Activated T-helper 2 cell treated with anti-CD3 and anti-CD28 coated beads, Interferon-gamma antibody, Interleukin-2, Interleukin-4, amounts not matched to agents 10 μg/mL and 5 μg/mL and 100 μg/mL, durations not matched to agents 14 hours and 24 hours and 36 hours (primary cell): ENCODE results near the gene TDP2. TPM values are rescaled to one million over a fixed set of nuclear protein-coding genes. Genes with fewer than 3 reads are reported as not detected.
"Not testable (repeated sequence)": the region's sequence is repeated elsewhere in the genome, so short reads cannot be mapped to it uniquely, and the experiment has no call there.

Experiments used
- DNase-seq: peaks from one replicate; pipeline ENCODE4 v3.0.0; 2021; ENCODE audit warnings: low spot score
- H3K27ac Mint-ChIP-seq: one replicate; pipeline ENCODE4 v1.8.0; 2021; ENCODE audit warnings: mixed read lengths
- H3K27me3 Mint-ChIP-seq: one replicate; pipeline ENCODE4 v1.8.0; 2021; ENCODE audit warnings: low read depth, mixed read lengths
- H3K36me3 Mint-ChIP-seq: one replicate; pipeline ENCODE4 v1.8.0; 2021; ENCODE audit warnings: low read depth, mixed read lengths
- H3K4me1 Mint-ChIP-seq: one replicate; pipeline ENCODE4 v1.8.0; 2021; ENCODE audit warnings: low read depth, mixed read lengths
- H3K4me3 Mint-ChIP-seq: one replicate; pipeline ENCODE4 v1.8.0; 2021; ENCODE audit warnings: low read depth, mild to moderate bottlenecking, moderate library complexity, mixed read lengths
- H3K9me3 Mint-ChIP-seq: one replicate; pipeline ENCODE4 v1.8.0; 2021; ENCODE audit warnings: mixed read lengths
- intact Hi-C: fragments of 100-400 bp; cut with micrococcal nuclease; formaldehyde crosslinking; loops from one replicate; pipeline ENCODE4 v1.15.1; 2023
- total RNA-seq: library from RNA; stranded (reverse); gene quantifications from 2 replicates; pipeline ENCODE4 v1.2.3, GENCODE V29; 2022

The TDP2 gene
- total RNA-seq, 1 donor from 2014 or later: 45.6 TPM

DNA sequence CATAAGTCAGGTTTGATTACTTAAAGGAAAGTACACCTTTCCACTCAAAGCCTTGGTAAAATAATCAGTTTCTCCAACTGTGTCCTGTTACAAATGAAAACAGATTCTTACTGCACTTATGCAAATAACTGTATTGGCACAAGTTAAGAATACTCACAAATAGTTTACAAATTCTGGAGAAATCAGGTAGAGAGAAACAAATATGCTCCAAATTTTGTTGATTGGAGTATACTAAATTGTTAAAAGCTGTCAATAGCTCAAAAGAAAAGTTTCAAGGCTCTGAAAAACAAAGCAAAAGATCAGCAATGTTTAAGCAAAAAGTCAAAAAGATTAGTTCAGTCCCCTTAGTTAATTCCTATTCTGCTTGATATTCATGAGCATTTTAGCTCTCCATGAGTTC, 3.8 kb upstream of the TDP2 start:
- peaks cover 49% of the 10 kb centered on the region for H3K9me3 Mint-ChIP-seq
- H3K4me3 Mint-ChIP-seq, DNase-seq, intact Hi-C loops, H3K27ac Mint-ChIP-seq, H3K27me3 Mint-ChIP-seq: not testable (repeated sequence)
- H3K4me1 Mint-ChIP-seq: peaks cover 16% of the 10 kb centered on the region
- peaks cover 52% of the 10 kb centered on the region for H3K36me3 Mint-ChIP-seq

DNA sequence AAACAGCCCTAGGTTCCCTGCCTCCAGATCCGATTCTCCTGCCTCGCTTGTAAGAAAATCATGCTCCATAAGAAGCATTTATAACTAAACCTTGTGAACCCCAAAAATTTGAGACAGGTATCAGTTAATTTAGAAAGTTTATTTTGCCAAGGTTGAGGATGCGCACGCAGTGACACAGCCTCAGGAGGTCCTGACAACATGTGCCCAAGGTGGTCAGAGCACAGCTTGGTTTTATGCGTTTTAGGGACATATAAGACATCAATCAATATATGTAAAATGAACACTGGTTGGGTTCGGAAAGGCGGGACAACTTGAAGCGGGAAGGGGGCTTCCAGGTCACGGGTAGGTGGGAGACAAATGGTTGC, 2.3 kb upstream of the TDP2 start:
- Mint-ChIP-seq H3K27me3 (no peaks in the 10 kb centered on the region), H3K9me3 (peaks cover 42% of the 10 kb centered on the region), H3K27ac (no peak overlapping the region), H3K4me1 (peaks cover 28% of the 10 kb centered on the region), H3K36me3 (peaks cover 52% of the 10 kb centered on the region), H3K4me3 (peak overlapping the region; percentile 45)
- intact Hi-C loops: loop anchor here (10.0 kb wide), 1 partner anchor 174 kb away; the partner anchor contains the start of gene ALDH5A1
- DNase-seq: no peak

DNA sequence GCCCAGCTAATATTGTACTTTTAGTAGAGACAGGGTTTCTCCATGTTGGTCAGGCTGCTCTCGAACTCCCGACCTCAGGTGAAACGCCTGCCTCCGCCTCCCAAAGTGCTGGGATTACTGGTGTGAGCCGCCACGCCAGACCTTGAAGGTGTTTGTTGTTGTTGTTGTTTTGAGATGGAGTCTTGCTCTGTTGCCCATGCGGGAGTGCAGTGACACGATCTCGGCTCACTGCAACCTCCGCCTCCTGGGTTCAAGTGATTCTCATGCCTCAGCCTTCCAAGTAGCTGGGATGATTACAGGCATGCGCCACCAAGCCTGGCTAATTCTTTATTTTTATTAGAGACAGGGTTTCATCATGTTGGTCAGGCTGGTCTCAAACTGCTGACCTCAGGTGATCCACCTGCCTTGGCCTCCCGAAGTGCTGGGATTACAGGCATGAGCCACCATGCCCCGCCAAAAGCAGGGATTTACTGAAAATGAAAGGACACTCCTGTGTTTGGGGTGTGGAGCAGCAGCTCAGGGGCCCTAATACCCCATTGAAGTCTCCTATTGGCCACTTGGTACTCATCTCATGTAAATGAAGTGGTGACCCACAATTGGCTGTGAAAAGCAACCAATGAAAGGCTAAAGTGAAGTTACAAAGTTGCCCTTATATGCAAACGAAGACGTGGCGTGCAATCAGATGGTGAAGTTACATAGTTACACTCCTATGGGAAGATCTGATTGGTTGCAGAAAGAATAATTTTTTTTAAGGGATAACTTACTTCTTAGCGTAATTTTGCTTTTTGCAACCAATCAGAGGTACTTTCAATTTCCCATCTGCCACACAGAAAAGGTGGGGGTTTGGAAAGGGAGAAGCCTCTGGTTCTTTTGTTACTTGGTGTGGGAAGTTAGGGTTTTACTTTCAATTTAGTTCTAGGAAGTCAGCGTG, 1.6 kb upstream of the TDP2 start:
- intact Hi-C loops: loop anchor here (10.0 kb wide), 1 partner anchor 174 kb away; the partner anchor contains the start of gene ALDH5A1
- Mint-ChIP-seq H3K9me3 (peaks cover 37% of the 10 kb centered on the region), H3K4me3 (peak overlapping the region; percentile 97), H3K36me3 (peaks cover 53% of the 10 kb centered on the region), H3K4me1 (peaks cover 33% of the 10 kb centered on the region)
- not testable (repeated sequence) for H3K27ac Mint-ChIP-seq, H3K27me3 Mint-ChIP-seq, DNase-seq

DNA sequence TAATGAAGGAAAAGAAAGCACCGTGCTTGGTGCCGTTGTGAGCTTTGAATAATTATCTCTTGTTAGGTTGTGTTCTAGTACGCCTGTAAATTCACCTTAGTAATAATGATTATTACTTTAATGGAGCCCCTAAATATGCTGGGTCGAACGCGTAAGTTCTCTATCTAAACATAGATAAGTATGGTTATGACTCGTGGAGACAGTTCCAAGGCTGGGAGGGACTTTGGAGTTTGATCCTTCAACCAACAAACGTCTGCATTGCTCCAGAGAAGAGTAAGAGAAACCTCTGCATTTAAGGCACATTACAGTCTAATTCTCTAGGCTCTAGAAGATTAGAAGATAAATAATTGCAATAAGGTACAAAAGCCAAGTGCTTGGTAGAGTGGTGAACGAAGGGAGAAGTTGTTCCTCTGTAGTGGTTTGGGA, 692 bp upstream of the TDP2 start:
- Mint-ChIP-seq H3K4me3 (peak overlapping the region; percentile 97), H3K27ac (peak overlapping the region; percentile 100), H3K4me1 (peaks cover 34% of the 10 kb centered on the region), H3K36me3 (peaks cover 58% of the 10 kb centered on the region), H3K27me3 (no peaks in the 10 kb centered on the region), H3K9me3 (peaks cover 29% of the 10 kb centered on the region)
- no peak for DNase-seq
- intact Hi-C loops: loop anchor here (2.0 to 10.0 kb wide), 4 partner anchors 21 to 173 kb away; partner anchors contain the start of genes ALDH5A1, GMNN and KIAA0319

DNA sequence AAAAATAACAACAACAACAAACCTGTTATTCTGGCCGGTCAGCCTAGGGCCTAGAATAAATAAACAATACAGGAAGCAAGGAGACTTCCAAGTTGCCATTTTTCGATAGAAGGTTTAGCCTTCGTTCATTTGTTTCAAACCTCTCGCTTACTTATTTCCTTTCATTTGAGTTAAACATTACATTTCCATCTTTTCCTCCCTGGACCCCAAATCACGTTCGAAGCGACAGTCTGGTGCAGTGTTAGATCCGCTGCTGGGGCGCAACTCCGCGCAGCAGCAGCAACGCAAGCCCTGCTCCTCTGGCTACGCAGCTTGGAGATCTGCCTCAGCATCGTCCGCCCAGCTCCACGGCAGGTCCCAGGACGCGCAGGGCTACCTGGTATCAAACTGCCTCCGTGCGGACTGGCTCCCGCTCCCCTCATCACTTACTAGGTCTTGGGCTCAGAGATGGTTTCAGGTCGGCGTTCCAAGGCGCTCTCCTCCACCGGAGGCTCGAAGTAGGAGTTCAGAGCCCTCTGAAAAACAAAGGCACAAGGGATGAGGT, 530 bp downstream of the TDP2 start:
- peak overlapping the region; percentile 100 for H3K27ac Mint-ChIP-seq
- peaks cover 36% of the 10 kb centered on the region for H3K4me1 Mint-ChIP-seq
- no peak for DNase-seq
- peaks cover 63% of the 10 kb centered on the region for H3K36me3 Mint-ChIP-seq
- intact Hi-C loops: loop anchor here (1.0 to 10.0 kb wide), 6 partner anchors 19 to 171 kb away; partner anchors contain the start of genes ALDH5A1, GMNN and KIAA0319
- peak overlapping the region; percentile 97 for H3K4me3 Mint-ChIP-seq
- no peaks in the 10 kb centered on the region for H3K27me3 Mint-ChIP-seq
- peaks cover 22% of the 10 kb centered on the region for H3K9me3 Mint-ChIP-seq

DNA sequence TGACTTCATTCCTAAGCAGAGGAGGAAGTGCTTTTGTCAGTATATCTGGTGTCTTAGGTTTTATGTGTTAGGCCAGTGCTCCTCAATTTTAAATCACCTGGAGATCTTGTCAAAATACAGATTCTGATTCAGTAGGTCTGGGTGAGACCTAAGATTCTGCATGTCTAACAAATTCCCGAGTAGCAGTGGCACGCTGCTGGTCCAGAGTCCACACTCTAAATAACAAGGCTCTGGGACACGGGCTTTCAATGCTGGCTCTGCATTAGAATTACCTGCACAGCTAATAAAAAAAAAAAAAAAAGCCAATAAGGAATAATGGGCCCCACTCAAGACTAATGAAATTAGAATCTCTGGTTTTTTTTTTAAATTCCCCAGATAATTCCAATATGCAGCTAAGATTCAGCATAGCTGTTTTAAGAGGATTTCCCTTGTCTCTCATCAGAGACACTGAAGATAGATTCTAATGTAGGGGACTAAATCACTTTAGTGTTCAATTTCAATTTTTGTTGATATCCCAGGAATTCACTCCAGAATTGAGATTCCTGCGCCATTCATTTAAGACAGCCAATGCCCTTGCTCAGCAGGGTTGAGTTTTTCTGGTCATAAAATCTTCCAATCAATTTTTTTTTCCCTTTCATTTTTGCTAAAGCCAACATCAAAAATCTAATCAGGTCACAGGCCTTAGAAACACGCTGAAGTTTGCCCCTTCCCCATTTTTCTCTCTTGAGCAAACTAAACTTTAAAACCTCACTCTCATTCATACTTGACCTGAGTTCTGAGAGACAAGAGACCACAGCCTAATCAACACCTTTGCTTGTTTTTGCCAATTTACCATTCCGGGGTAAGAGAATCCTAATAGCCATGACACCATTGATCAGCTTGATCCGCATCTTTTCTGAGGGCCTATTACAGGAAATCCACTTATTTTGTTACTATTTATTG, 2.4 kb downstream of the TDP2 start:
- DNase-seq: no peak
- Mint-ChIP-seq H3K36me3 (peaks cover 52% of the 10 kb centered on the region), H3K27me3 (no peaks in the 10 kb centered on the region), H3K9me3 (peaks cover 4% of the 10 kb centered on the region), H3K4me3 (peak overlapping the region; percentile 31), H3K4me1 (peaks cover 35% of the 10 kb centered on the region), H3K27ac (no peak overlapping the region)
- intact Hi-C loops: loop anchor here (10.0 kb wide), 1 partner anchor 170 kb away; the partner anchor contains the start of gene ALDH5A1

DNA sequence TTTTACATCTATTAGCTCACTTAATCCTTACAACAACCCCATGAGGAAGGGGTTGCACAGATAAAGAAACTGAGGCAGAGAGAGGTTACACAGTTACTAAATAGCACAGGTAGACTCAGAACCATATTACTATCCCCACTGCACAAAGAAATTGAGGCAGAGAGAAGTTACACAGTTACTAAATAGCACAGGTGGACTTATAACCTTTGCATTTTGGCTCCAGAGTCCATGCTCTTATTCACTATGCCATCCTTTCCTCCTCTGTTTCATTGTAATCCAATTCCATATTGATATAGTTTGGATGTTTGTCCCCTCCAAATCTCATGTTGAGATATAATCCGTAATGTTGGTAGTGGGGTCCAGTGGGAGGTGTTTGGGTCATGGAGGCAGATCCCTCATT, 3.5 kb downstream of the TDP2 start:
- Mint-ChIP-seq H3K4me3 (no peak overlapping the region), H3K4me1 (peaks cover 29% of the 10 kb centered on the region), H3K27me3 (no peaks in the 10 kb centered on the region), H3K27ac (no peak overlapping the region), H3K36me3 (peaks cover 56% of the 10 kb centered on the region), H3K9me3 (no peaks in the 10 kb centered on the region)
- intact Hi-C loops: loop anchor here (10.0 kb wide), 1 partner anchor 168 kb away; the partner anchor contains the start of gene ALDH5A1
- no peak for DNase-seq

DNA sequence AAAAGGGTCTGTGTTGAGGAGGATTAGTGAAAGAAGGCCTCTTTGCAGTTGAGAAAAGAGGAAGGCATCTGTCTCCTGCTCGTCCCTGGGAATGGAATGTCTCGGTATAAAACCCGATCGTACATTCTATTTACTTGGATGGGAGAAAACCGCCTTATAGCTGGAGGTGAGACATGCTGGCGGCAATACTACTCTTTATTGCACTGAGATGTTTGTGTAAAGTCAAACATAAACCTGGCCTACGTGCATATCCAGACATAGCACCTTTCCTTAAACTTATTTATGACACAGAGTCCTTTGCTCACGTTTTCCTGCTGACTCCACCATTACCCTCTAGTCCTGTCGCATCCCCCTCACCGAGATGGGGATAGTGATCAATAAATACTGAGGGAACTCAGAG, 4.5 kb downstream of the TDP2 start:
- DNase-seq: no peak
- Mint-ChIP-seq H3K36me3 (peaks cover 64% of the 10 kb centered on the region), H3K4me1 (peaks cover 27% of the 10 kb centered on the region), H3K27me3 (no peaks in the 10 kb centered on the region), H3K9me3 (no peaks in the 10 kb centered on the region), H3K27ac (no peak overlapping the region), H3K4me3 (no peak overlapping the region)
- intact Hi-C loops: loop anchor here (10.0 kb wide), 1 partner anchor 167 kb away; the partner anchor contains the start of gene ALDH5A1

DNA sequence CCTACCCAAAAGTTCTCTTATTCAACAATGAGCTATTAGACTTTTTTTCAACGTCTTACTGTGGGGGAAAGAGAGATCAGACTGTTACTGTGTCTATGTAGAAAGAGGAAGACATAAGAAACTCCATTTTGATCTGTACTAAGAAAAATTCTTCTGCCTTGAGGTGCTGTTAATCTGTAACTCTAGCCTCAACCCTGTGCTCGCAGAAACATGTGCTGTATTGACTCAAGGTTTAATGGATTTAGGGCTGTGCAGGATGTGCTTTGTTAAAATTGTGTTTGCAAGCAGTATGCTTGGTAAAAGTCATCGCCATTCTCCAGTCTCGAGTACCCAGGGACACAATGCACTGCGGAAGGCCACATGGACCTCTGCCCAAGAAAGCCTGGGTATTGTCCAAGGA, 4.9 kb downstream of the TDP2 start:
- not testable (repeated sequence) for DNase-seq, H3K4me3 Mint-ChIP-seq
- H3K4me1 Mint-ChIP-seq: peaks cover 25% of the 10 kb centered on the region

DNA sequence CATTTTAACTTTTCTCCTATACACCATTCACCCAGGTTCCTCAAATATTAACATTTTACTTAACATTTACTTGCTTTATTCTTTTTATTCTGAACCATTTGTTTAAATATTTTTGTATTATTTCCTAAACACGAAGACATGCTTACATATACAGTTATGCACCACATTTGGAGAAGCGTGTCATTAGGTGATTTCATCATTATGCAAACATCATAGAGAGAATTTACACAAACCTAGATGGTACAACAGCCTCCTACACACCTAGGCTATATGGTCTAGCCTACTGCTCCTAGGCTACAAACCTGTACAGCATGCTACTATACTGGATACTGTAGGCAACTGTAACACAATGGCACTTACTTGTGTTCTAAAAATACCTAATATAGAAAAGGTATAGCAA, 6.6 kb downstream of the TDP2 start:
- H3K4me1 Mint-ChIP-seq: peaks cover 28% of the 10 kb centered on the region
- peaks cover 73% of the 10 kb centered on the region for H3K36me3 Mint-ChIP-seq
- intact Hi-C loops: loop anchor here (10.0 kb wide), 1 partner anchor 165 kb away; the partner anchor contains the start of gene ALDH5A1
- no peak overlapping the region for H3K27ac Mint-ChIP-seq
- H3K4me3 Mint-ChIP-seq: no peak overlapping the region
- no peak for DNase-seq
- H3K9me3 Mint-ChIP-seq: no peaks in the 10 kb centered on the region
- no peaks in the 10 kb centered on the region for H3K27me3 Mint-ChIP-seq

More for the DNA sequence above, 4.9 kb downstream of the TDP2 start:
- H3K27me3 Mint-ChIP-seq, H3K27ac Mint-ChIP-seq, H3K9me3 Mint-ChIP-seq: not testable (repeated sequence)
- intact Hi-C loops: loop anchor here (10.0 kb wide), 1 partner anchor 167 kb away; the partner anchor contains the start of gene ALDH5A1
- H3K36me3 Mint-ChIP-seq: peaks cover 65% of the 10 kb centered on the region

DNA sequence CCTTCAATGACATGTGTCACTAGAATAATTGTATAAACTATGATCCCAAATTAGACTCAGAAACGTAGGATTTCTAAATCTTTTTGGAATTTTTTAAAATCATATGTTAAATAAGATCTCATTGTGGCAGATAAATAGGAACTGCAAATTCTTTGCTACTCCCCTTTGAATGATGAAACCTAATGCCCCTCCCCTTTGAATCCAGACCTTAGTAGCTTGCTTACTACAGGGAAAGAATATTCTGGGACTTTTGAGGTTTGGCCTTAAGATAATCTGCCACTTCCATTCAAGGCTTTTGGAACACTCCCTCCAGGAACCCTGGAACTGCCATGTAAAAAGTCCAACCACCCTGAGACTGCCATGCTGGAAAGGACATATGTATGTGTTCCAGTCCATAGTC, 7.1 kb downstream of the TDP2 start:
- no peak overlapping the region for H3K27ac Mint-ChIP-seq

More for the DNA sequence above, 7.1 kb downstream of the TDP2 start:
- H3K27me3 Mint-ChIP-seq: no peaks in the 10 kb centered on the region
- H3K9me3 Mint-ChIP-seq: no peaks in the 10 kb centered on the region
- H3K4me1 Mint-ChIP-seq: peaks cover 23% of the 10 kb centered on the region
- H3K36me3 Mint-ChIP-seq: peaks cover 68% of the 10 kb centered on the region
- no peak overlapping the region for H3K4me3 Mint-ChIP-seq
- no peak for DNase-seq
- intact Hi-C loops: no loop called here
